HG02610 (cell line): ENCODE results near the gene MTCL1.

ENCODE experiments used
- ATAC-seq: cut with Tn5 transposase; IDR thresholded peaks from one replicate; pipeline ENCODE4 v1.9.1; 2021; ENCODE audit warnings: mild to moderate bottlenecking, moderate library complexity; ENCODE audit not compliant: unreplicated experiment

MTCL1 gene

DNA sequence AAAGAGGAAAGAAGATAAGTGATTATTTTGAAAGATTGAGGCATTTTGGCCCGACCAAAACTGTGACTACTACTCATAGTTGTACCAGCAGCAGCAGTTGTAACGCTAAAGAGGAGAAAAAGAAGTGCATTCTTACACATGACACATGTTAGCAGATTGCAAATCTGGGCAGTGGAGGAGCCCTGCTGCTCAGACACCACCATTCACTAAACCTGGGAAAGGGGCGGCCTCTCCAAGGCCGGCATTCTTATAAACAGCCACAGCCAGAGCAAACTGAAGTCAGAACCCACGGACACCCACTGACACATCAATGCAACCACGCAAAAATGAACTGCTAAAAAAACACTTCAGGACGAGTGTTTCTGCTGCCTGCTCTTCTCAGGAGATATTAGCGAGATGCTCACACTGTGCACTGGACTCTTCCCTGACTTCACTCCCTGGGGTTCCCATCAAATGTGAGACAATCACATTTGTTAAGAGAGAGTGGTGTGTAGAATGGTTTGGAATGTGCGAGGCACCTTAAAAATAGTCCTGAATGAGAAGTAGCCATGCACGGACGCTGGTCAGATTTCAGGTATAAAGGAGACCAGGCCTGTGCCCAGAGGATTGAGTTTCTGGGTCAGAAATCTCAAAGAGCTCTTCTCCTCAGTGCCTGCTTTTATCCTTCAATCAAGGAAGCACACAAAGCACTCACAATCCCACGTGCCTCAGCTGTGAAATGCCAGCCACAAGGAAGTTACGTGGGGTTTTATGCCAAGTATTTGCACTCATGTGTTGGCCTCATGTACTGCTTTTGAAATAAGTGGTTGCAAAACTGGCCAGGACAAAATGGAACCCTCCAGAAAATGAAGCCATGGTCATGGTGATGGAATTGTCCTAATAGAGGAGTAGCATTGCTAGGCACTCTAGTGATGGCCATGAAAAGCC is 83.4 kb downstream of the MTCL1 start:
- no peak for ATAC-seq

DNA sequence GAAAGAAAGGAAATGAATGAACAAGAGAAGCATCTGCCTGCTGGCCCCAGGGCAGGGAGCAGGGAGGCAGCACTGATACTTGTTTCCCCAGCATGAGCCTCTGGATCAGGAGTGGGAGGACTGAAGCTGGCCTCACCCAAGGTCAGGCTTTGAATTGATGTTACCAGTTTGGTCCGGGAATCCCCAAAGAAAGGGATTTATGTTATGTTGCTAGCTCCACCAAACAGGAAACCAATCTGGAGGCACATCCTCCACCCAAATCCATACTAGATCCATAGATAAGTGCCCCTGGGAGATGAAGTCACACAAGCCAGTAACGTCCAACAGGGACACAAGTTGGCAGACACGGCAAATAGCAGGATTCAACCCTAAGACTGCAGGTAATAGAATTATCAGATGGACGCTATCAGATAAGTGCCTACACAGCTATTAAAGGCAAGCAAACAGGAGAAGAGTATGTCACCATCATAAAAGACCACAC is 85.9 kb downstream of the MTCL1 start:
- no peak for ATAC-seq

DNA sequence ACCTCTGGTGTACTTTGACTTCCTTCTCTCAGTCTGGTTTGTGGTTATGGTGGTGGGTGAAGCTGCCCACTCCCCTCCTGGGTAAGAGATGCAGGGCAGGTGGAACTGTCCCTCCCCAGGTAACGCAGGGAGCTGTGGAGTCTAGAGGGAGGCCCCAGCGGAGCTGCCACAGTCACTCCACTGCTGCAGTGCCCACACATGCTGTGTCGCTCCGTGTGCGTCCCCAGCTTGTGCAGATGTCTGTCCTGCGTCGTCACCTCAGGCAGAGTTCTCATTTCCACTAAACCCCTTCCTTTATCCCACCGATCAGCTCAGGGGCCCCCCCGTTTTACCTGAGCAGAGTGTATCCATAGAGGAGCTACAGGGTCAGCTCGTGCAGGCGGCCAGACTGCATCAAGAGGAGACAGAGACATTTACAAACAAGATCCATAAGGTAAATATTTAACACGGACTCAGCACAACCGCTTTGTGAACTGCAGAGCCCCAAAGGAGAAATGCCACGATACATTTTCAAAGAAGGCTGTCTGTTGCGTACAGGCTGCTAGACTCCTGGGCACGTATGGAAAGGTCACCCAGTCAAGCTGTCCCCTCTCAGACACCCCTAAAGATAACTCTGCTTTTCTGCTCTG is 87.4 kb downstream of the MTCL1 start:
- no peak for ATAC-seq

DNA sequence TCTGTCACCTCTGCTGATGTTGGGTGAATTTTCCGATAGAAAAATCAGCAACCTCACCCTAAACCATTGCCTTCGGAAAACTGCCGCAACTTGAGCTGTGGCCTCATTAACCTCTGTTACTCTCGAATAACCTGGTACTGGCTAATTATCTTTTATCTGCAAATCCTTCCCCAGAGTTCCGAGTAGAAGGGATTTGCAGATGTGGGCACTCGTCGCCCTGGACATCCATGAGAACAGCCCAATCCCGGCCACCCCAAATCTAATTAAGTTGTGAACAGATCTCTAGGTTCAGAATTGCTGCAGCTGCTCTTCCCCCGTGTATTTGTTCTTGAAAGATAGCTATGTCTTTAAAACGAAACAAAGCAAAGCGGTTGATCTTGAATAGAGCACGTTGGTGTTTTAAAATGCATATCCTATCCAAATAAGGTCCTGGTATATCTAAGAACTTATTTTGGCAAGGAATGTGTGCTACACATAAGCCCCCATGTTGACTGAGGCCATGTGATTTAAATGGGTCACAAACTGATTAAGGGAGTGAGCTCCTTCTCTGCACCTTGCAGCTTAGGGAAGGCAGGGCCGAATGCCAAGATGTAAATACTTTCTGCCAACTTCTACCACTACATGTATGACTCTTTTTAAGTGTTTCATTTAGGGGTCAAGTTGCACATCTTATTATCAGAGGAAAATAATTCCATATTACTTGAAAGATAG is 88.2 kb downstream of the MTCL1 start:
- no peak for ATAC-seq

DNA sequence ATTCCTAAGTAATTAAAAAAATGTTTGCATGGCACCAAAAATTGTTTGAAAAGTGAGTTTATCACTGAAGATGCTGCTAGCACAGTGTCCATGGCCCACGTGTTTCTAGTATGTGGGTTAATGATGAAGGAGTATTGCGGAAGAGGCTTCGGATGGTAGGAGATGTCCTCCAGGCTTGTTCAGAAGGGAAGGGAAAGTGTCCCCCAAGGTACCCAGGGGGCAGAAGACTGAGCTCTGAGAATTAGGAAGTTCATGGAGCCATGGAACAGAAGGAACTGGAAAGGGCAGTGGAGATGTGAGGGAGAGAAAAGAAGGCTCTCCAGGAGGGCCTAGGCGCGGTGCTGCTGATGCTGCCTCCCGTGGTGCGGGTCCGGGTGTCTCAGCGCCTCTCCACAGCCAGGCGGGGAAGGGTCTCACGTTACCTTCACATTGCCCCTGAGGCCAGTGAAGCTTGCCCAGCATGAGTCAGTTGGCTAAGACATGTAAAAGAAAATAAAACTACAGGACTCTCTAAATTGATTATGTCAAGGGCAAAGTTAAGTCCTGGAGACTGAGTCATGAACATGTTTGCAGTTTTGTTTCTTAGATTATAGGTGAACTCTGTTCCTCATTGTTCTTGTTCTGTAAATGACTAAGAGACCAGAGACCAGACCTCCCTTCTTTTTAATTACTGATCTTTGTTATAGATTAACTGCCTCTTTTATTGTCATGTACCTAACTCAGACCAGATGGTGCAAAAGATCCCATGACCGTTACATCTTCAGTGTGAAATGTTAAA is 89.0 kb downstream of the MTCL1 start:
- ATAC-seq, result no peak

DNA sequence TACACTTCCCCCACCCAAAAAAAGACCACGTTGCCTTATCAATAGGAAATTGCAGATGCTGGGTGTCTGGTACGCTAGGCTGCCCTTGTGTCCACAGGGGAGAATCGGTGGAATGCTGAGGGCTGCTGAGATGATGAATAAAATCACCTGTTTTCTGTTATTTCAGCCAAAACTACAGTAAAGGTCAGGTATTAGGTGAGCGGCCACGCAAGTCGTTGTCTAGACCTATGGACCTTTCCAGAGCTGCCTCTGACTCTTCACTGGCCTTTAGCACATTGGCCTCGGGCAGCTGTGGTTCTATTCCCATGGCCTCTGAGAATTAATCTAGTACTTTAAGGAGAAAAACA is 89.6 kb downstream of the MTCL1 start:
- no peak for ATAC-seq

DNA sequence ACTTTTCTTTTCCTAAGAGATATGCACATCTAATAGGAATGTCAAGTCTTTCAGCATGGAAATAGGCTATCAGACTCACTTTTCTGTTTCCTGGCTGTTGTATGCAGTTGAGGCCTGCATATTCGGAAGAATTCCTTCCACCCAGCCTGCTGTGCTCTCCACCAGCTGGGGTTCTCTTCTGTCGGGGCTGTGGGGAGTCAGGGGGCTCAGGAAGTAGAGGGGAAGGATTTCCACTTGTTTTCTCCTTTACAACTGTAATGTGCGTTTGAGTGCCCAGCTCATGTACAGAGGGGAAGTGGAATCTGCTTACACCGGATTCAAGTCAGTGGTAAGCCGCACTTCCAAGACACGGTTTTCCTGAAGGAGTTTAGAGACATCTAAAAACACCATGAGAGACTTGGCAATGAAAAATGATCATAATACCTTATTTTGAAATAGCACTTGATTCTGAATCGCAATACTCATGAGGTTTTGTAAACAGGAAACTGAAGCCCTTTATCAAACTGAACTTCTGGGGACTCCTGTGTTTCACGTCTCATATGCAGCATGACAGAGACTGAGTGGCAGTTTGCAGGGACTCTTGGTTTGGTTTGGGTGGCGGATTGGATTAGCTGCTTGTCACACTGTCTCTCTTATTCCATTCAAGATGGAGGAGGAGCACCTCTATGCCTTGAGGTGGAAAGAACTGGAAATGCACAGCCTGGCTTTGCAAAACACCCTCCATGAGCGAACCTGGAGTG is 90.4 kb downstream of the MTCL1 start:
- no peak for ATAC-seq

DNA sequence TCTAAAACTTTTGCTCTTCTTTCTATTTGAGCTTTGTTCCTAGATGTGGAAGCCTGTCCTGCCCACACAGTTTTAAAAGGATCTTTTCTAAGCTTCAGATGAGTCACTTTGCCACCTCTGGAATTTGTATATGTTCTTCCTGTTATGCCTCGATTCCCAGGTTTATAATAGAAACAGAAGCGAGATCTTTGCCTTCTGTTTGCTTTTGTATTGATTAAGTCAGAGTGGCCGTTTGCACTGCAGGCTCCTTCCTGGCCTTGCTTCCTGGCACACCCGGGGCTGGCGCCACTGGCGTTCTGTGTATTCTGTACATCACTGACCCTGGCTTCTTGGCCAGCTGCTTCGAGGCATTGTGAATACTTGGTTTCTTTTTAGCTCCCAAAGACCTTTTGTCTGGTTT is 91.8 kb downstream of the MTCL1 start:
- ATAC-seq, result no peak

DNA sequence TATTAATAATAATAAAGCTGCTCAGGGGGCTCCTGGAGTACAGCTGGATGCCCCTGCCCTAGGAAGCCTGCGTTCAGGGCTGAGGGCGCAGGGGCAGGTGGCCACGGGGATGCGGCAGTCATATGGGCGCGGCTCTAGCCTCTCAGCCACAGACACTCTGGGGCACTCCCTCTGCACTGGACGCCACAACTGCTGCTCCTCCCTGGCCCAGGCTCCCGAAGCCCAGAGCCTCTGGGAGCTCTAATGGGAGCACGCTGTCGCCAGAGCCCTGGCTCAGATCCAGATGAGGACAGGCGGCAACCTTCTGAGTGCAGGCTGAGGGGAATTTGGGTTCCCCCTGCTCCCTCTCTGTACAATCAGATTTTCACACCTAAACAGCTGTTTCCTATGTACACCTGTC is 93.6 kb downstream of the MTCL1 start:
- no peak for ATAC-seq

DNA sequence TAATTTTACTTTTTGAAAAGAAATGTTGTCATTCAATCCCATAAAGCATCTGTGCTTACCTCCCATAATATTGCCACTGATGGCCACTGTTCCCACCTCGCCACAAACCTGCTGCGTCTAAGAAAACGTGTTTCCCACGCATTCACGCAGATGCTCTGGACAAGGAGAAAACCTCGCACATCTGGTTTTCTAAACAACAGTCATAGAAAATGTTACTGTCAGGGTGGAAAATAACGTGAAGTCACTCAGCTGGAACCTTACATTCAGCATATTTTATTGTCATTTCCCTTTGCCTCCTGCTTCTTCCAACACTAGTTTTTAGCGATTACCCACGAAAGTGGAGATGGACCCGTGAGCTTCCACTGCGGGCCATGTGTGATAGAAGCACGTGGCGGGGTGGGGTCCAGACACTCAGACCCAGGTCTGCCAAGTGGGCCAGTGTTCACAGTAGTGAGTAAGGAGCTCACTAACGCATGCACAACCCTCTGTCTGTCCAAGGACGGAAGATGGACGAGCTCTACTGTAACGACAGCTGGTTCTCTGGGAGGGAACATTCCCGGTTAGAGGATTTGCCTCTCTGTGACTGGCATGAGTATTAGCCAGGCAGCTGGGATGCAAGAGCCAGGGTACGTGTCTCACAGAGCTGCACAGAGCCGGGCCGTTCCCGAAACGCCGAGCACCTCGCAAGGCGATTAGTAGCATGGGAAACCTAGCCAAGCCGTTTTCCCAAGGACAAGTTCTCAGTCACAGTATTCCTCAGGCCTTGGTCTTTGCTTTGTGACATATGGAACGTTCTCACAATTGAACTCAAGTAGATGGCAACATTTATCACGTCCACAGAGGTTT is 94.5 kb downstream of the MTCL1 start:
- ATAC-seq, result no peak

DNA sequence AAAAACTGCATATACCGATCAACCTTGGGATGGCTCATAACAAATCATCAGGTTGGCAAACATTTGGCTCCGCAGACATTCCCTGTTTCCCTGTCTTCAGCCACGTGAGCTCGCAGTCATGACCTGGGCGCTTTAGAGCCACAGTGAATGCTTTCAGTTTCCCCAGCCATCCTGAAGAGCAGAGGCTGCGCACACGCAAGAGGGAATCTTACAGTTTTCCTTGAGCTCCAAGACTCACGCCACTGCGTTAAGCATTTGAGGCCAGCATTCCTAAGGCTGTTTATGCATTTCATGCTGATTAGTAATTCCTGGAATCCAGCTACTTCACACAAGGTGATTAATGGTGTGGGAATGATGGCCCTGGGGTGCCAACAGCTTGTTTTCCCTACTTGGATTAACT is 95.1 kb downstream of the MTCL1 start:
- ATAC-seq, result no peak

DNA sequence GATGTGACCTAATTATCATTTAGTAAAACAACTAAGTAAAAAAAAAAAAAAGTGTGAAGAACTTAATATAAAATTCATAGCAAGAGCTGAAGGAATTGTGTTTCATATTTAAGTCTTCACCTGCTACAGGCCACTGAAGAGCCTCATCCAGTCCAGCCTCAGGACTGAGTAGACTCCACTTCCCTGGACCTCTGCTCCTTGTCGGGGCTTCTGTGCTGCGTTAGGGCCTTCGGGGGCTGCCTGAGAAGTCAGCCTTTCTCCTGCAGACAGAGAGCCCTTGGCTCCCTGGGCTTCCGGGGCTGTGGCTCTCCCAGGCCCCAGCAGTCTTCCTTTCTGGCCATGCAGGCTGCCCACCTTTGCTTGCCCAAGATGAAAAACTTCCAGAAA is 95.5 kb downstream of the MTCL1 start:
- ATAC-seq, result no peak

DNA sequence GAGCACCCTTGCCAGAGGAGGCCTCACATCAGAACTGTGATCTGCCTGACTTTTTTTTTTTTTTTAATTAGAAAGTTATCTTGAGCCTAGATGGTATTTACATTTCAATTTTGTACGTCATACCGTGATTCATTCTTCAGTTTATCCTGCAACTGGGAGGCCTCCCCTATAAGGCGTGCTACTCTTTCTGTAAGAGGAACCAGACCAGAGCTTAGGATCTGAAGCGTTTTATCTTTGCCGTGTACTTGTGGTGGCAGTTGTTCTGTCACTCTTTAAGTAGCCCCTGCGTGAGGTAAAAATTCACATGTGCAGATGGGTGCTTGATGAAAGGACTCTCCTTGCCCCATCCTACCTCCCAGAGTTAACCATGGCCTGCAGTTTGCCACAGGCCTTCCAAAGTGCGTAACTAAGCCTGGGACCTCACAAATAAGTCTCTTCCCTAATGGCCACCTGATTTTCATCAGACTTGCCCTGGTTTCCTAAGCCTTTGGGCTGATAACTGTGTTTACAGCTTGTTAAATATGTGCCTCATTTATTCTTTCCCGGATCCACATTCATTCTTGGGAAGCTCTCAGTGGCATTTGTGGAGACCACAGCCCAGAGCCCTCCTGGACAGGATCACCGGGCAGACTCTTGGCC is 96.0 kb downstream of the MTCL1 start:
- no peak for ATAC-seq

DNA sequence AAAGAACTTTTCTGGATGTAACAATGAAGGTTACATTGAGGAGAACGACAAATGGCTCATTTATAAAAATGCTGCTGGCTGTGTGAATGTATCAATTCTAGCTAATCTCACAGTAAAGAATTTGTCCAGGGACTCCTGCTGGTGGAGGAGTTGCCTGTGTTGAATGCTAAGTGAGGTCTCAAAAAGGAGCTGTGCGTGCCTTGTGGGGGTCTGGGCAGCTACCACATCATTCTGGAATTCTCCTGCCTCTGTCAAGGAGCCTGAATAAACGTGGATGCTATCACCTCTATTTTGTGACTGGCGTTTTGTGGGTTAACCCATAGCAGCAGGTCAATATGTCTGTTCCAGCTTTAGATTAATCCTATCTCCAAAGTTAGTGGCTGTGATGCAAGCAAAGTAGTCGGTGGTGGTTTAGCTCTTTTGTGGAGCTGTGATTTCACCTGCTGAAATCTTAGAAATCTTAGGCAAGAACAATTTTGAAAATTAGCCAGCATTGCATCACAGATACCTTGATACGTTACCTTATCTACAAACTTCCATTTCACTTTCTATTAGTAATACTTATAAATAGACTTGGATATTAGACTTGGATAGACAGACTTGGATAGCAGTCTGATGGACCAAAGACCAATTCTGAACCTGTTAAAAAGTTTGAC is 96.8 kb downstream of the MTCL1 start:
- ATAC-seq, result no peak

DNA sequence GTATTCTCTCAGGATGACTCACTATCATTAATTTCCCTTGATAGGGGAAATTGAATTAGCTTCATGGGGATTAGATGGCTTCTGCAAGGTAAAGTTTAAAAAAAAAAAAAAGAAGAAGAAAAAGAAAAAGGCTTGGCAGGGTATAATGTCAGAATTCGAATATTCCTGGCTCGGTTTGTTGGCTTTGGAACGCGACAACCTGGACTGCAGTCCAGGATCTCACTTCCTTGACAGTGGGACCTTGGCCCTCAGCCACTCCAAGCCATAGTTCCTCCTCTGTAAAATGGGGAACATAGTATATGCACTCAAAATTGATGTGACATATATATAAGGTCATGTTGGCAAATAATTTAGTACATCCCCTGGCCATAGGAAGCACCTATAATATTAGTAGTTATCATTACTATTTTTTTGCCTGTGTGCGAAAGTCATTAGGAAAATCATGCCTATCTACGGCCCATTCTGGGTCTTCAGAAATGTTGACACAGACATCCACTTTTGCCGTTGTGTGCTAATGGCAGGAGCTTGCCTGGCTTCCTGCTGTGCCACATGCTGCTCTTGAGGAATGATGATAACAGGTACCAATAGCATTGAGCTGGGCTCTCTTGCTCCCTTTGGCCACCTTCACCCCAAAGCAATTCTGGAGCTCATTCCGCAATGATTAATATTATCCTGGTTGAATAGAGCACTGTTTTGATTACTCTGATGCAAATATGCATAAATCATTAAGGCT is 97.9 kb downstream of the MTCL1 start:
- ATAC-seq, result no peak

DNA sequence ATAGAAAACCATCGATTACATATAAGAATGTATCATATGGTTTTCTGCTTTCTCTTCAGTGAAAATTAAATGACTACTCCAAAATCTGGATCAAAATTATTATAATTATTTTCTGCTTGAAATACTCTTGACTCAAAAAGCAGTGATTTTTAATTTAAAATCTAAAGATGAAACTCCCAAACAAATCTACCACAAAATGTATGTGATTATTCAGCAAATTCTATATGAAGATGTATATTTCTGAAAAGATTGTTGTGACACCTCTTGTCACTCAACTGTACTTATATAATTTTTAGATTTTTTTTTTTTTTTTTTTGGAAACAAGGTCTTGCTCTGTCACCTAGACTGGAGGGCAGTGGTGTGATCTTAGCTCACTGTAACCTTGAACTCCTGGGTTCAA is 98.6 kb downstream of the MTCL1 start:
- no peak for ATAC-seq

DNA sequence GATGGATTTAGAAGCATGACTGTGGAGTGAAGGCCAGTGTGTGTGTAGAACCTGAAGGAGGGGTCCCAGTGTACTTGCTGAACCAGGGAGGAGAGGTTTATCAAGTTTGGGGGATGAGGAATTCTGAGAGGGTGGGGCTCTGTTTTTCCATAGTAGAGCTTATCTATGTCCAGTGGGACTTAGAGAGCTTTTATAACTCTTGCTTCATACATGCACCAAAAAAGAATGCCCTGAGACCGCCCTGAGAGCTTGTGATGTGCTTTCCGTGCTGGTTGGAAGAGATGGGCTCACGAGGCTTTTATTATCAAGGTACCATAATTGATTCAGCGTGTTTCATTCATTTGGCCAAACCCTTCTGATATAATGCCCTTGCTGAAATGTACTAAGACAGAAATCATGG is 100.2 kb downstream of the MTCL1 start:
- ATAC-seq, result no peak
